ENCODE data around the gene SFMBT1.

The SFMBT1 gene

GRCh38 chr3:52983828-52984227 is 62.0 kb downstream of the SFMBT1 start:
- DNase-seq, result no peak

GRCh38 chr3:52983336-52983807 is 62.5 kb downstream of the SFMBT1 start:
- no peak for DNase-seq

GRCh38 chr3:52982839-52983238 is 63.0 kb downstream of the SFMBT1 start:
- no peak for DNase-seq

- no peak for DNase-seq
These were observed 66.5 kb downstream of the SFMBT1 start for GRCh38 chr3:52979190-52979983.

- no peak for DNase-seq
These were observed 67.6 kb downstream of the SFMBT1 start for GRCh38 chr3:52978109-52978754.

GRCh38 chr3:52973806-52974205 is 72.1 kb downstream of the SFMBT1 start:
- DNase-seq, result peak; percentile 33

- no peak for DNase-seq
These were observed 74.0 kb downstream of the SFMBT1 start for GRCh38 chr3:52971895-52972294.

- no peak for DNase-seq
These were observed 78.5 kb downstream of the SFMBT1 start for GRCh38 chr3:52967398-52967797.

GRCh38 chr3:52962160-52962559 is 83.7 kb downstream of the SFMBT1 start:
- no peak for DNase-seq

GRCh38 chr3:52959773-52960172 is 86.1 kb downstream of the SFMBT1 start:
- DNase-seq, result no peak

- DNase-seq, result no peak
These were observed 106.3 kb downstream of the SFMBT1 start for GRCh38 chr3:52939600-52939999.

- peak; percentile 60 for DNase-seq
These were observed 111.0 kb downstream of the SFMBT1 start for GRCh38 chr3:52934630-52935530.

GRCh38 chr3:52931889-52932288 is 114.0 kb downstream of the SFMBT1 start:
- no peak for DNase-seq

- DNase-seq, result no peak
These were observed 114.5 kb downstream of the SFMBT1 start for GRCh38 chr3:52931328-52931727.

- DNase-seq, result no peak
These were observed 115.1 kb downstream of the SFMBT1 start for GRCh38 chr3:52930748-52931147.

GRCh38 chr3:52926554-52926953 is 119.3 kb downstream of the SFMBT1 start:
- no peak for DNase-seq

- DNase-seq, result no peak
These were observed 120.2 kb downstream of the SFMBT1 start for GRCh38 chr3:52925405-52926313.

GRCh38 chr3:52923963-52924362 is 121.9 kb downstream of the SFMBT1 start:
- DNase-seq, result no peak

- no peak for DNase-seq
These were observed 125.0 kb downstream of the SFMBT1 start for GRCh38 chr3:52920841-52921240.

- DNase-seq, result no peak
These were observed 128.8 kb downstream of the SFMBT1 start for GRCh38 chr3:52917044-52917443.

GRCh38 chr3:52915294-52915693 is 130.6 kb downstream of the SFMBT1 start:
- no peak for DNase-seq
